Upper lobe of left lung (tissue), 6 donors: Measurements from ENCODE around the gene GPC5. TPM values are rescaled to one million over a fixed set of nuclear protein-coding genes. Genes with fewer than 3 reads are reported as not detected.

Experiments used
- ATAC-seq, 2 donors: fragments of 200-7000 bp; cut with Tn5 transposase; one replicate each; pipeline ENCODE4 v1.9.1; 2022; ENCODE audit warnings: mild to moderate bottlenecking in 2 of 2, moderate library complexity in 2 of 2; ENCODE audit not compliant: low FRiP score in 2 of 2
- DNase-seq, 2 donors: peaks; one replicate each; pipeline ENCODE4 v3.0.0-alpha.2; 2019 to 2020
- H3K27ac ChIP-seq, 4 donors: fragments of 200-600 bp; sonication (generic); one replicate each; pipeline ENCODE4 v1.5.1; 2016 to 2019
- H3K27me3 ChIP-seq, 4 donors: fragments of 200-600 bp; sonication (generic); one replicate each; pipeline ENCODE4 v1.5.1; 2017 to 2019
- H3K36me3 ChIP-seq, 4 donors: fragments of 200-600 bp; sonication (generic); one replicate each; pipeline ENCODE4 v1.5.1; 2016 to 2019
- H3K4me1 ChIP-seq, 4 donors: fragments of 200-600 bp; sonication (generic); one replicate each; pipeline ENCODE4 v1.5.1; 2018 to 2019
- H3K4me3 ChIP-seq, 4 donors: fragments of 200-600 bp; sonication (generic); one replicate each; pipeline ENCODE4 v1.5.1; 2017 to 2019; ENCODE audit warnings: mild to moderate bottlenecking in 2 of 4, moderate library complexity in 1 of 4
- H3K9me3 ChIP-seq, 4 donors: fragments of 200-600 bp; sonication (generic); one replicate each; pipeline ENCODE4 v1.5.1; 2018 to 2019
- EP300 ChIP-seq, 4 donors: sonication (generic); formaldehyde crosslinking; IDR thresholded peaks; one replicate each; pipeline ENCODE4 v1.5.1; 2017; ENCODE audit warnings: antibody characterized with exemption in 4 of 4, control low read depth in 2 of 4
- POLR2A ChIP-seq, 4 donors: fragments of 450-650 bp; IDR thresholded peaks; one replicate each; pipeline ENCODE4 v1.5.1; 2016 to 2017; ENCODE audit warnings: antibody characterized with exemption in 4 of 4, mild to moderate bottlenecking in 2 of 4
- POLR2AphosphoS5 ChIP-seq, 2 donors: sonication (generic); formaldehyde crosslinking; IDR thresholded peaks; one replicate each; pipeline ENCODE4 v1.5.1; 2017; ENCODE audit warnings: antibody characterized with exemption in 2 of 2
- WGBS, 2 donors: methylation state at CpG; one replicate each; pipeline ENCODE4 v1.1.5; 2017 to 2018; 5-methylcytosine and 5-hydroxymethylcytosine counted together
- total RNA-seq, 6 donors: library from RNA; depleted of rRNA in 4 of 6; stranded (reverse); fragments of >200 nt in 4 of 6; gene quantifications; one replicate each; pipeline versions ENCODE4 v1.1.0 to v1.2.1, GENCODE V29; 2016 to 2021
- TF ChIP-seq, protein P1 (sequence below), 6 experiments: fragments of 450-650 bp in 4 of 6; fragments of 200-600 bp in 2 of 6; sonication (generic) in 2 of 6; IDR thresholded peaks; one replicate each; pipeline ENCODE4 v1.5.1; 2016 to 2019; ENCODE audit warnings: antibody characterized with exemption in 6 of 6
- donor health status: DM: no; HTN: no; CAD: no; lungs with moderate emphysema.
- donor health status: DM: no; HTN: yes; CAD: no; lungs with severe emphysema.

GPC5 gene
- total RNA-seq, 6 donors from 2014 or later = 7.6 to 51.4 (median 12.8) TPM

DNA sequence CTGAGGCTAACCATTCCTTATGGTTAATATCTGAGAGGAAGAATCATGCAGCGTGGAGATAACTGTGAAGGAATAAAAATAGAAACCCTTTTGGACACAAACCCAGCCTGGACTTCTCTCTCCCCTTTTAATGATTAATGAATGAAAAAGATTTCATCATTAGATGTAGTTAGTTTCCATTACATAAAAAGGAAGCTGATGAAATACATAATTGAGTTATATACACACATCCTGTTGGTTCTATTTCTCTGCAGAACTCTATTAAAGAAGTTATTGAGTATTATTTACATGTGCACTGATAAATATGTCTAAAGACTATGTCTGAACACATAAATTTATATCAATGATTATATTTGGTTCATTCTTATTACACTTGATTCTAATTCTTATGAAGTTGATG lies 465.3 kb downstream of the GPC5 start:
- Histone ChIP-seq H3K4me1 (no peaks in the 10 kb centered on the region), H3K27me3 (no peaks in the 10 kb centered on the region), H3K9me3 (no peaks in the 10 kb centered on the region), H3K36me3 (no peaks in the 10 kb centered on the region), H3K27ac (no peak overlapping the region), H3K4me3 (no peak overlapping the region)
- DNase-seq = no peak
- WGBS, 2 donors = 31 to 33% methylated on average over 1 of the region's 1 CpG
- no peak for TF ChIP-seq EP300 (IDR thresholded peaks at IDR 0.05)
- no peak for TF ChIP-seq POLR2AphosphoS5 (IDR thresholded peaks at IDR 0.05)
- TF ChIP-seq POLR2A (IDR thresholded peaks at IDR 0.05) = no peak
- no peak for ATAC-seq

GRCh38 chr13:91868351-91868750 lies 469.9 kb downstream of the GPC5 start:
- Histone ChIP-seq H3K27me3 (no peaks in the 10 kb centered on the region), H3K27ac (no peak overlapping the region), H3K36me3 (no peaks in the 10 kb centered on the region), H3K4me1 (no peaks in the 10 kb centered on the region), H3K4me3 (no peak overlapping the region), H3K9me3 (no peaks in the 10 kb centered on the region)
- ATAC-seq (no peak), DNase-seq (no peak)
- TF ChIP-seq POLR2A (IDR thresholded peaks at IDR 0.05) = no peak

GRCh38 chr13:91878491-91878890 lies 480.1 kb downstream of the GPC5 start:
- no peak overlapping the region for H3K27ac ChIP-seq
- no peaks in the 10 kb centered on the region for H3K27me3 ChIP-seq
- no peak overlapping the region for H3K4me3 ChIP-seq
- TF ChIP-seq POLR2A (IDR thresholded peaks at IDR 0.05) = no peak
- TF ChIP-seq, protein P1, sequence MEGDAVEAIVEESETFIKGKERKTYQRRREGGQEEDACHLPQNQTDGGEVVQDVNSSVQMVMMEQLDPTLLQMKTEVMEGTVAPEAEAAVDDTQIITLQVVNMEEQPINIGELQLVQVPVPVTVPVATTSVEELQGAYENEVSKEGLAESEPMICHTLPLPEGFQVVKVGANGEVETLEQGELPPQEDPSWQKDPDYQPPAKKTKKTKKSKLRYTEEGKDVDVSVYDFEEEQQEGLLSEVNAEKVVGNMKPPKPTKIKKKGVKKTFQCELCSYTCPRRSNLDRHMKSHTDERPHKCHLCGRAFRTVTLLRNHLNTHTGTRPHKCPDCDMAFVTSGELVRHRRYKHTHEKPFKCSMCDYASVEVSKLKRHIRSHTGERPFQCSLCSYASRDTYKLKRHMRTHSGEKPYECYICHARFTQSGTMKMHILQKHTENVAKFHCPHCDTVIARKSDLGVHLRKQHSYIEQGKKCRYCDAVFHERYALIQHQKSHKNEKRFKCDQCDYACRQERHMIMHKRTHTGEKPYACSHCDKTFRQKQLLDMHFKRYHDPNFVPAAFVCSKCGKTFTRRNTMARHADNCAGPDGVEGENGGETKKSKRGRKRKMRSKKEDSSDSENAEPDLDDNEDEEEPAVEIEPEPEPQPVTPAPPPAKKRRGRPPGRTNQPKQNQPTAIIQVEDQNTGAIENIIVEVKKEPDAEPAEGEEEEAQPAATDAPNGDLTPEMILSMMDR (IDR thresholded peaks at IDR 0.05) = no peak
- no peak for TF ChIP-seq EP300 (IDR thresholded peaks at IDR 0.05)
- no peak for TF ChIP-seq POLR2AphosphoS5 (IDR thresholded peaks at IDR 0.05)
- ATAC-seq (no peak), DNase-seq (no peak)
- no peaks in the 10 kb centered on the region for H3K36me3 ChIP-seq
- 92 to 93% methylated on average over 3 of the region's 3 CpGs for WGBS, 2 donors
- no peaks in the 10 kb centered on the region for H3K4me1 ChIP-seq
- peaks cover 0 to 3% (median 0%) of the 10 kb centered on the region in 4 donors for H3K9me3 ChIP-seq

DNA sequence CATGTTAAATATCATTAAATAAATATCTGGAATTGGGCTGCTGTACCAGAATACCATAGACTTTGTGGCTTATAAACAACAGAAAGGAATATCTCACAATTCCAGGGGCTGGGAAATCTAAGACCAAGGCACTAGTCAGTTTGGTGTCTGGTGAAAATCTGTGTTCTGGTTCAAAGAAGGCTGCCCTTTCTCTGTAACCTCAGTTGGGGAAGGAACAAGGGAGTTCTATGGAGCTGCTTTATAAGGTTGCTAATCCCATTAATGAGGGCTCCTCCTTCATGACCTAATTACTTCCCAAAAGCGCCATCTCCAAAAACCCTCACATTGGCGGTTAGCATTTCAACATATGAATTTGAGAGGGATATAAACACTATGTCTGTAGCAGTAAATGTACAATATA lies 480.9 kb downstream of the GPC5 start:
- Histone ChIP-seq H3K27me3 (no peaks in the 10 kb centered on the region), H3K9me3 (peaks cover 0 to 3% (median 0%) of the 10 kb centered on the region in 4 donors), H3K4me3 (no peak overlapping the region), H3K36me3 (no peaks in the 10 kb centered on the region), H3K4me1 (no peaks in the 10 kb centered on the region), H3K27ac (no peak overlapping the region)
- no peak for ATAC-seq
- TF ChIP-seq EP300 (IDR thresholded peaks at IDR 0.05) (no peak), POLR2A (IDR thresholded peaks at IDR 0.05) (no peak)
- no peak for DNase-seq
- 86 to 93% methylated on average over 2 of the region's 2 CpGs for WGBS, 2 donors

DNA sequence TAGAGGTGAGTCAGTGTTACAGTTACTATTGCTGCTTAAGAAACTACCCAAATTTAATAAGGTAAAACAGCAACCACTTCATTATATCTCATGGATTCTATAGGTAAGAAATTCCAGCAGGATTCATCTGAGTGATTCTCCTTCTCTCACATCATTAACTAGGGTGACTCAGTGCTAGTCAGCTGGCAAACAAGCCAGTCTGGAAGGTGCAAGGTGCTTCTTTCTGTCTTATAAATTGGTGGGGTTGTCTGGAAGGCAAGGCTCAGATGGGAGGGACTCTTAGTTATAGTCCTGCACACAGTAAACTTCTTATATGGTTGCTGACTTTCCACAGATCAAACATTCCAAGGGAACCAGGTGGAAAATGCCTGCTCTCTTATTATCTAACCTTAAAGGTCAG lies 484.5 kb downstream of the GPC5 start:
- TF ChIP-seq POLR2AphosphoS5 (IDR thresholded peaks at IDR 0.05) (no peak), POLR2A (IDR thresholded peaks at IDR 0.05) (no peak)
- TF ChIP-seq, protein P1 (IDR thresholded peaks at IDR 0.05) = no peak
- Histone ChIP-seq H3K9me3 (peaks cover 0 to 3% (median 0%) of the 10 kb centered on the region in 4 donors), H3K27me3 (no peaks in the 10 kb centered on the region), H3K36me3 (no peaks in the 10 kb centered on the region), H3K4me1 (no peaks in the 10 kb centered on the region), H3K4me3 (no peak overlapping the region), H3K27ac (no peak overlapping the region)
- ATAC-seq = no peak
- DNase-seq = no peak

- TF ChIP-seq EP300 (IDR thresholded peaks at IDR 0.05) = no peak
- no peak for TF ChIP-seq POLR2A (IDR thresholded peaks at IDR 0.05)
- no peak for TF ChIP-seq POLR2AphosphoS5 (IDR thresholded peaks at IDR 0.05)
- TF ChIP-seq, protein P1 (IDR thresholded peaks at IDR 0.05) = no peak
- DNase-seq (no peak), ATAC-seq (no peak)
- Histone ChIP-seq H3K9me3 (peaks cover 0 to 7% (median 0%) of the 10 kb centered on the region in 4 donors), H3K4me3 (no peak overlapping the region), H3K36me3 (no peaks in the 10 kb centered on the region), H3K27me3 (no peaks in the 10 kb centered on the region), H3K27ac (no peak overlapping the region), H3K4me1 (no peaks in the 10 kb centered on the region)
- WGBS, 2 donors = 76 to 86% methylated on average over 2 of the region's 2 CpGs
Observed at GRCh38 chr13:91889641-91890040, 491.2 kb downstream of the GPC5 start.
